Limb (tissue), 2 donors: ENCODE results near the gene NNAT.
A peak's percentile ranks its signal among the peaks of the same experiment; 100 is the strongest.

Experiments used
- DNase-seq, 2 donors: peaks; one replicate each; pipeline ENCODE4 v3.0.0-alpha.2; 2016; ENCODE audit errors: extremely low spot score in 2 of 2

Gene NNAT

DNA sequence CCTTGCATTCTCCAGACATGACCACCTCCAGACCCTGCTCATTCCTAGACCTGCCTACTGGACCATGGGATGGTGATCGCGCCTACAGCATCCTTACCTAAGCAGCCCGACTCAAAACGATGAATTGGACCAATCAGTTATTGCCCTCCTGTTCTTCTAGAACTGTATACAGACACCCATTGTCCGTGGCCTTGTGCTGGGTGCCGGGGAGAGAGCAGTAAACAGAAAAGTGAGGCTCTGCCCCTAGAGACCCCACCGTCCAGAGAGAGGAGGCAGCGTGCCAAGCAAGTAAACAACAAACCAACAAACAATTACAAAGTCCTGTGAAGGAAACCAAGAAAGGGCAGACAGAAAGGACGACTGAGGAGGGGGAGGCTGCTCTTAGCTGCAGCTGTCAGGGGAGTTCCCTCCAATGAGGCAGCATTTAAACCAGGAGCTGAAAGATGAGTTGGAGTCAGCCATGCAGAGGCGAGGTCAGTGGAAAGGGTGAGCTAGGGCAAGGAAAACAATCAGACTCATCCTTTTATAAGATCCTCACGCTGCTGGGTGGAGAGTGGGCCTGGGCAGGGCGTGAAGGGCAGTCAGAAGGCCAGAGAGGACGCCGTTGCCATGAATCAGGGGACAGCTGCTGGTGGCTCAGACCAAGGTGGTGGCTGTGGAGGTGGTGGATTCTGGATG, 44.2 kb downstream of the NNAT start:
- DNase-seq = no peak

DNA sequence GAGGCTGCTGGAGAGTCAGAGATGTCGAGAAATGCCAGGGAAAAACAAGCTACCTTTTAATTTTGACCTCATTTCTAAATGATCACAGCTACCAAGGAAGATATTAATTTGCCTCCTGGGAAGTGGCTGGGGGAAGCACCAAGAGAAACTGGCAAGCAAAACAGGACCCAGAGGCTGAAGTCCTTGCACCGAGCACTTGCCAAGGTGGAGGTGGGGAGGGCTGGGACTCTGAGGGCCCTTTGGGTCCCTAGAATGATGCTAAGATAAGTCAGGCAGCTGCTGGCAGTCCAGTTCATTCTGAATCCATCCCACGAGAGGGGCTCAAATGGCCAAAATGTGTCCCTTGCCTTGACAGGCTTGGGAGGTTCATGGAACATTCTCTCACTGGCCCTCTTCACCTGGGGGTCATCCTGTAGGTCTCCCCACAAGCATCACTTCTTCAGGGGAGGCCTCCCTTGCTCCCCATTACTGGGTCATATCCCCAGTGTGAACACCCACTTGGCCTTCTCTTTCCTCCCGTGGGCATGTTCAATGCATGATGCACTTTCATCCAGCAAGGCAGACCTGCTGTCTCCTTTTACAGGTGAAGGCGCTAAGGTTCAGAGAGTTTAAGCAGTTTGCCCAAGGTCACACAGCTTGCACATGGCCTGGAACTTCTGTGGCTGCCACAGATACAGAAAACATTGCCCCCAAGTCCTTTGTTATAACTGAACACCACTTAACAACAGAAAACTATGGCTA, 45.7 kb downstream of the NNAT start:
- DNase-seq = no peak

DNA sequence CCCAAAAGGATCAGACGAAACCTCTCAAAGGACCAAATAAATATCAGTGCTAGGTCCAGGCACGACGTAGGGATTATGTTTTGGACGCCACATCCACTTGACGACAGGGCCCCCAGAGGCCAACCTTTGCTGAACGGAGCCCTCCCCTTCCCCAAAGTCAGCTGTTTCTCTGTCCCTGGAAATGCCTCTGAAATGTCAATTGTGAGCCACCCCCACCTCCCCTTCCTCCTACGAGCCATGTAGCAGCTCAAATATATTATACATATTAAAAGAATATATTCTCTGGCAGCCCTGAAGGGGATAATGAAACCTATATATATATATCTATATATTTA, 46.2 kb downstream of the NNAT start:
- peak; percentile 8 to 56 for DNase-seq

DNA sequence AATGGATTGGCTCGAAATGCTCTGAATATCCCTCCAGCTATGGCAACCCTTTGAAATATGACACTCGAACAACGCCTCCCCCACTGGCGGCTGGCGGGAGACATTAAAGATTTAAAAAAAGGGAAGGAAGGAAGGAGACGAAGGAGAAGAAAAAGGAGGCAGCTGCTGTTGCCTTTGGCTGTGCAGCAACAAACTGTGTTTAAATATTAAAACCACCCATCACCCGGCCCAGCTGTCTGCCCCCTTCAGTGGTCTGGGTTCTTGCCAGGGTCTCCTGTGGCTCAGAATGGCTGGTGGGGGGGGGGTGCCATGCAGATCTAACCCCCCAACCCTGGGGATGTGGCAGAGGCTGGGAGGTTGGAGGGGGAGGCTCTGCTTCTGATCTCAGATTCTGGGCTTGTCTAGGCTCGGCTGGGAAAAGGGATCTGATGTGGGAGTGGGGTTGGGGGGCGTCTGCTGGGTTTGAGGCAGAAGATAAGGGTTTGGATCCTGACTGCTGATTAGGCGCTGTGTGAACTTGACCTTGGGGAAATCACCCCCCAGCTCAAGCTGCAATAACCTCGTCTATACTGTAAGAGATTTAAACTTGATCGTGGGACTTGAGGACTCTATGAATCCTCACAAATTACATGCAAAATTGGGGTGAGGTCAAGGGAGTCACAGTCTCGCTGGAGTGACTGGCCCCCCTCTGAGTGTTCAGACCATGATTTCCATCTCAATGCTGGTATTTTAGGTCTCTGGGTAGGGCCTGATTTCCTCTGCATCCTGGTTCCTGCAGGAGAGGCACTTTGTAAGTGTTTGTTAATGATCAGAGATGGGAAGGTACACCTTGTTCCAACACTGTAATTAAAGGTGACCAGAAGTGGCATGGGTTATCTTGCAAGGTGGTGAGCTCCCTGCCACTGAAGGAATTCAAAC, 46.9 kb downstream of the NNAT start:
- peak; percentile 63 to 76 for DNase-seq

DNA sequence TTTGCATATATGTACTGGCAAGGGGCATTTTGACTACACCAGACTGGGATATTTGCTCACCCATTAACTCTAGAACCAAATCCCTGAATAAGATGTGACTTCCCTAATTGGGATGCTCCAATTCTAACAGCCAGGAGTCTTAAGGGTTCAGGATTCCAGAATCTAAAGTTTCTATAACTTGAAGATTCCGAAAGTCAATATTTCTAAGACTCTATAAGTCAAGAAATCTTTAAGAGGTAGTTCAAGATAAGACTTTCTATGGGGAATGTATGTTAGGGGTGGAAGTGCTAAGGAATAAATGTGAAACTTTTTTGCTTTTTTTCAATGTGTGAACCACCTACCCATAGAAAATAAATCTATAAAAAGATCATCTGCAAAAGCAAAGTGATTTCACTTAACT, 49.4 kb downstream of the NNAT start:
- no peak for DNase-seq

DNA sequence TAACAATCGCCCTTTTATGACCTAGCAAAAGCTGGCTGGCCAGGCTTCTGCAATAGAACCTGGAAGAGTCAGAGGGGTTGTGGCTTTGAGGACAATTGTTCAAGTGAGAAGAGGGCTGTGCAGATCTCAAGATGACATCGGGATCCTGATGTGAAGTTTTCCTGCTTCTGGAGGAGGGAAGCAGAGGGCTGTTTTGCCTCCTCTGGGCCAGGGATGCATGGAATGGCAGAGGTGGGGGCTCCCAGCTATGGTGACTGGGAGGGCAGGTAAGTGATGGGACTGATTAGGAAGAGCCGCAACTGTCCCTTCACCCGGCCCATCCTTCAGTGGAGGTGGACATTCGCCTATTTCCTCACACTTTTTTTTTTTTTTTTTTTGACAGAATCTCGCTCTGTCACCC, 50.0 kb downstream of the NNAT start:
- no peak for DNase-seq
